SKM-1 (cell line): ENCODE data around the gene UBE3C.
"Not testable (repeated sequence)": the region's sequence is repeated elsewhere in the genome, so short reads cannot be mapped to it uniquely, and the experiment has no call there.

Experiments
- DNase-seq: peaks from one replicate; lab custom pipeline; 2025; ENCODE audit not compliant: unreplicated experiment; lab: John Stamatoyannopoulos, UW

Gene UBE3C

GRCh38 chr7:157269341-157270059 is 130.8 kb downstream of the UBE3C start:
- no peak for DNase-seq

- no peak for DNase-seq
These were observed 131.3 kb downstream of the UBE3C start for GRCh38 chr7:157270060-157270444.

- no peak for DNase-seq
These were observed 132.7 kb downstream of the UBE3C start for GRCh38 chr7:157271315-157271990.

DNA sequence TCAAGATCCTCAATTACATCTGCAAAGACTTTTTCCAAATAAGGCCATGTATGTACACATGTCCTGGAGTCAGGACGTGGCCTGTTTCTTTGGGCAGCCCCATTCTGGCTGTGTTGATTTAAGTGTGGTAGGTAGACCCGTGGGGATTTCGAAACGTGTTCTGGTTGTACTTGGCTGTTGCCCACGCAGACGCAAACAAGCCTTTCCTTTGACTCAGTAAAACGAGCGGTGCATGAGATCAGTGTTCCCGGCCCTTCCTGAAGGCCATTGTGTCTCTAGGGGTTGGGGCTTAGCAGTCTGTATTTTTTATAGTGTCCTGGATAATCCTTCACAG is 133.2 kb downstream of the UBE3C start:
- DNase-seq = no peak

DNA sequence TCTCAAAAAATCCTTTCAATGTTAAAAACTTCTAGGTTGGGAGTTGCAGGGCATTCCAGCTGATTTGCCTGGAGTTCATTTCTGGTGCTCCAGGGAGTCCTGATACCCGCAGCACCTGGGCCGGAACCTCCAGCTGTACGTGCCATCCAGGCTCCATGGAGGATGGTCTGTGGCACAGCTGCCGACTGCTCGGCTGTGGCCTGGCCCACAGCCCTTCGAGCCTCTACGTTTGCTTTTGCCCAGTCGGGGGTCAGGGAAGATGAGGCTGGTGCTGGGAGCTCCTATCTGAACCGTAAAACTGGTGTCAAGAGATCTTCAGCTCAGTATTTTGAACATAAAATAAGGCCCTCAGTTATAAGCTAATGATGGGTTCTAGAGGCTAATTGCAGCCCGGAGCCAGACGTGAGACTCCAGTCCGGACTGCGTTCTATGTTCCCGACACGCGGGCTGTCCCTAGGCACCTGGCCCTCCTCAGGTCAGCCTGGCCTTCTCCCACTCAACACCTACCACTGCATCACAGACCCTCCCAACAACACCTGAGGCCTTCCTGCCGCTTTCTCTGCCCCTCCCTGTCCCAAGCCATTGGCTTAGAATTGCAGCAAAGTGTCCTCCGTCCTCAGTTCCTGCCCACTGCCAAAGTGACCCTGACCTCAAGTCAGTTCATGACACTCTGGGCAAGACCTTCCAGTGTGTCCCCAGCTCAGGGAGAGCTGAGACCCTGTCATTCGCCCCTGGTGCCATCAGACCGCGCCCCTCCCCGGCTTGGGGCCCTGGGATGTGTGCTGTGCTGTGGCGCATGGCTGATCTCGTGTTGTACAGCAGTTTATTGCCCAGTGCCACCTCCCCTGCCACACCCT is 133.9 kb downstream of the UBE3C start:
- no peak for DNase-seq

GRCh38 chr7:157273208-157274093 is 134.7 kb downstream of the UBE3C start:
- peak; percentile 15 for DNase-seq

DNA sequence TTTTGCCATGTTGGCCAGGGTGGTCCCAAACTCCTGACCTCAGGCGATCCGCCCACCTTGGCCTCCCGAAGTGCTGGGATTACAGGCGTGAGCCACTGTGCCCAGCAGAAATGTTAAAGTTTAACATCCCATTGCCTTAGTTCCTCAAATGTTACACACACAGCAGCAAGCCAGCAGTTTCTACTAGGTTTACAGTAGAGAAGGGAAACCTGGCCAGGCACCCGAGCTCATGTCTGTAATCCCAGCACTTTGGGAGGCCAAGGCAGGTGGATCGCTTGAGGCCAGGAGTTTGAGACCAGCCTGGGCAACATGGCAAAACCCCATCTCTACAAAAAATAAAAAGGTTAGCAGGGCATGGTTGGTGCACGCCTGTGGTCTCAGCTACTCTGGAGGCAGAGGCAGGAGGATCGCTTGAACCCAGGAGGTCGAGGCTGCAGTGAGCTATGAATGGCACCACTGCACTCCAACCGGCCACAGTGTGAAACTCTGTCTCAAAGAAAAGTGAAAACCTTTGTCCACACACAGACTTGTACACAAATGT is 135.4 kb downstream of the UBE3C start:
- DNase-seq = not testable (repeated sequence)

- DNase-seq = no peak
These were observed 136.3 kb downstream of the UBE3C start for GRCh38 chr7:157274991-157275427.

- DNase-seq = no peak
These were observed 137.4 kb downstream of the UBE3C start for GRCh38 chr7:157276091-157276561.

DNA sequence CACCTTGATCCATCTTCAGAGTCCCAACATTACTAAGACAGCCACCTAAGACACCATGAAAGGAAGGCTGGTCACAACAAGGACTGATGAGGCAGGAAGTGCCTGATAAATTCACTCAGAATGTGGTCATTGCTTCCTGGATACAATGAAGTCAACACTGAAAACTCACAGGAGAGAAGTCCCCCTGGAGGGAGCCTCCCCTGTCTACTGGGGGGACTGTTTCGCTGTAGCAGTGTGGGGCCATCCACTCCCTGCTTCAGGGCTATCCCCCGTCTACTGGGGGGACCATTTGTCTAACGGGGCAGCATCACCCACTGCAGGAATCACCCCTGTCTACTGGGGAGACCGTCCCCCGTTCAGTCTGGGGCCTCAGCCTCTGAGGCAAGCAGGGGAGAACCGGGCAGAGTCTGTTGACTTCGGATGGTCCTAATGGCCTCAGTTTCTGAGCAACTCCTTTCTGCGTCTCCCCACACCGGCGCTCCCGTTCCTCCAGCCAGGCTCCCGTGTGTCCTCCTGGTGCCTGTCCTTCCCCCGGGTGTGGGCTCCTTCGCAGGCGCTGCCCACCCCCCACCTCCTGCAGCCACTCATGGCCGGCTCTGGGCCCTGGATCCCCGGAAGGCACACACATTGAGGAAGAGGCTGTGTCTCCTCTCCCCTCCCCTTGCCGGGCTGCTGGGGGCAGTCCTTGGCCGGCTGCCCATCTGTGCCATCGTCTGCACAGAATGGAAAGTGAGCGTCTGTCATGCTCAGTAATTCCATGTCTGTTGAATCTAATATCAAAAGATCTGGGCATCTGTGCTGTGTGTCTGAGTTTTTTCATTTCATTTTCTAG is 138.2 kb downstream of the UBE3C start:
- no peak for DNase-seq

DNA sequence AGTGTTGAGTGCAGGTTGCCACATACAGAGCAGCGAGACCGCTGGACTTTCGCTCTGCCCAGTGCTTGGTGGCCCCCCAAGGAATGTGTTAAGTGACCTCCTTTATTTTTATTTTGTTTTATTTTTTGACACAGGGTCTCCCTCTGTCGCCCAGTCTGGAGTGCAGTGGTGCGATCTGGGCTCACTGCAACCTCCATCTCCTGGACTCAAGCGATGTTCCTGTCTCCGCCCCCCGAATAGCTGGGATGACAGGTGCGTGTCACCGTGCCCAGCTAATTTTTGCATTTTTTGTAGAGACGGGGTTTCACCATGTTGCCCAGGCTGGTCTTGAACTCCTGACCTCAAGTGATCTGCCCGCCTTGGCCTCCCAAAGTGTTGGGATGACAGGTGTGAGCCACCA is 138.8 kb downstream of the UBE3C start:
- DNase-seq = not testable (repeated sequence)

DNA sequence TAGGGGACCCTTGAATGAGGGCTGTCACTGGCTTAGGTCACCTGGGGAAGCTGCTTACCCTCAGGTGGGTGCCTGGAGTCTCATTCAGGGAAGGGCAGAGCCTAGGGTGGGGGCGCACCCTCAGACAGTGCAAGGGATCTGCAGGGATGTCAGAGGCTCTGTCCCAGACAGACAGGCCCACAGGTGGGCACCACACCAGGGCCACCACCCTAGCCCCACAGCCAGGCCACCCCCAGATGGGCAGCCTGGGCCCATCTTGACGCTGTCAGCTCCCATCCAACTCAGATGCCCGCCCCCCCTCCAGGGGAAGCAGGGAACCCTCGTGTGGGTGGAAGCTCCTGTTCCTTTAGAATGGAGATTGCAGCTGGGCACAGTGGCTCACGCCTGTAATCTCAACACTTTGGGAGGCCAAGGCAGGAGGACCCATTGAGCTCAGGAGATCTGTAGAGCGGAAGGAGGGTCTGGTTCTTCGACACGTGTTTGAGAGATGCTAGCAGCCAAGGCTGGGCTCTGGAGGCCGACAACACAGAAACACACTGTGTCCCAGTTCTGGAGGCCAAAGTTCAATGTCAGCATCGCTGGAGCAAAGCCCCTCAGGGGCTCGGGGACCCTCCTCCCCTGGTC is 139.6 kb downstream of the UBE3C start:
- no peak for DNase-seq

DNA sequence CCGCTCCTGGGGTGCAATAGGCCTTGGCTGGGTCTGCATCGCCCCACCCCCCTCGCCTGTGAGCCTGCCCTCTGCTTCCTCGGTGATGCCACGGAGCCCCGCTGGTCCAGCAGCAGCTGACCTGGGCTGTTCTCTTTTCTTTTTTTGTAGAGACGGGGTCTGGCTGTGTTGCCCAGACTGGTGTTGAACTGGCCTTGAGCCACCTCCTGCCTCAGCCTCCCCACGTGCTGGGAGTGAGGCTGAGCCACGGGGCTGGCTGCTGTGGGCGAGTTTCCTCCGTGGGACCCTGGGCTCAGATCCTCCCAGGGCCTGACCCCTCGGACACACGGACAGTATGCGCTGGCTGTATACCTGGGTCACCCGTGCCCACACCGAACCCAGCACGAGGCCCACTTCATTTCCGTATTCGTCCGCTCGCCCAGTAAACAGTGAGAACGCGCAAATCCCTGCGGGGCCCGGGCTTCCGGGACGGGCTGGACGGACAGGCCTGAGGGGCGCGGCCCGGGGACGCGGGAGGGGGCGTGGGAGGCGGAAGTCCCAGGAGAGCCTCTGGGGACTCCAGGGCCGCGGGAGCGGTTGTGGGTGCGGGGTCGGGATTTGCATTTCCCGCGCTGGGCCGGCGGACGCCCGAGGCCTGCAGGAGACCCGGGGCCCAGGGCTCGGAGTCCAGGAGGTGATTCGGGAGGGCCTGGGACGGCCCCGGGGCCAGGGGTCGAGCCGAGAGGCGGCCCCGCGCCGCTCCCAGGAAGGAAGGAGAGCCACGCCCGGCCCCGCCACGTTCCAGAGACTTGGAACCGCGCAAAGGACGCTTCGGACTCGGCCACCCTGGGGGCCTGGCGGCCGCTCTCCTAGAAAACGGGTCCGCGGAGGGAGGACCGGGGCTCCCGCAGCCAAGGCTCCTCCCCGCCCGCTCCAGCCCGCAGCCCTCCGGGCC is 140.3 kb downstream of the UBE3C start:
- DNase-seq = no peak

GRCh38 chr7:157279741-157280215 is 141.1 kb downstream of the UBE3C start:
- no peak for DNase-seq

DNA sequence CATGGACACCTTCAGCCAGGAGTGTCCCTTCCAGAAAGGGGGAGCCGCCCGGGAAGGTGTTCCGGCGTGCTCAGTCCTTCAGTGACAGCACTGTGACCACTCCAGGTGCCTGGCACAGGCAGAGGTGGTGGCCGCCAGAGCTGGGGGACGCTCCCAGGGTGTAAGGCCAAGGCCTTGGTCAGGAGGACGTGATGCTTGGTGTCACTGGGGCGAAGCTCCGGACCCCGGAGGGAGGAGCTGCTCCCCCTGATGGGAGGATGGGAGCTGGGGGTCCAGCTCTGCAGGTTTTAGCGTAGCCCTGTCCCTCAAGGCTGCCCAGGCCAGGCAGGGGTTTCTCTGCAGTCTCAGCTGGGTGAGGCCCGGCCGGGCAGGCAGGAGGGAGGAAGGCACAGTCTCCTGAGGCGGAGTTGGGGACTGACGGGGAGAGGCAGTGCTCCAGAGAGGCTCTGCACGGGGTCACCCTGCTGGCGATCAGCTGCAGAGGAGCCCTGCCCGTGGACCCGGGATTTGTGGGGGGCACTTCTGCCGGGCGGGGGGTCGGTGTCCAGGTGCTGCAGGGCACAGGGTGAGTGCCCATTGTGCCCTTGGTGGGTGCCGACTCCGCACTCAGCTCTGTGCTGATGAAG is 141.6 kb downstream of the UBE3C start:
- DNase-seq = no peak

GRCh38 chr7:157281221-157281998 is 142.7 kb downstream of the UBE3C start:
- no peak for DNase-seq
